Immature natural killer cell (primary cell): Measurements from ENCODE around the gene RPL19. TPM values are rescaled to one million over a fixed set of nuclear protein-coding genes. Genes with fewer than 3 reads are reported as not detected.

ENCODE experiments used
- DNase-seq, 3 donors: peaks; one replicate each; pipeline ENCODE4 v3.0.0; 2022; ENCODE audit warnings: mixed read lengths in 1 of 3
- H3K27ac Mint-ChIP-seq, 6 donors: one replicate each; pipeline ENCODE4 v1.8.0; 2020; ENCODE audit warnings: mixed read lengths in 6 of 6, mild to moderate bottlenecking in 5 of 6, inconsistent platforms in 4 of 6, moderate library complexity in 3 of 6
- H3K27me3 Mint-ChIP-seq, 3 donors: one replicate each; pipeline ENCODE4 v1.8.0; 2020 to 2021; ENCODE audit warnings: low read depth in 3 of 3, mild to moderate bottlenecking in 3 of 3, mixed read lengths in 3 of 3, moderate library complexity in 3 of 3, inconsistent platforms in 1 of 3
- H3K36me3 Mint-ChIP-seq, 3 donors: one replicate each; pipeline ENCODE4 v1.8.0; 2020; ENCODE audit warnings: mixed read lengths in 3 of 3, inconsistent platforms in 2 of 3, mild to moderate bottlenecking in 2 of 3
- H3K4me1 Mint-ChIP-seq, 2 donors: one replicate each; pipeline ENCODE4 v1.8.0; 2020; ENCODE audit warnings: inconsistent platforms in 2 of 2, mild to moderate bottlenecking in 2 of 2, mixed read lengths in 2 of 2, moderate library complexity in 1 of 2
- H3K4me3 Mint-ChIP-seq, 5 donors: one replicate each; pipeline ENCODE4 v1.8.0; 2020; ENCODE audit warnings: mild to moderate bottlenecking in 5 of 5, mixed read lengths in 5 of 5, inconsistent platforms in 3 of 5, moderate library complexity in 3 of 5
- H3K9me3 Mint-ChIP-seq, 6 donors: one replicate each; pipeline ENCODE4 v1.8.0; 2020; ENCODE audit warnings: mild to moderate bottlenecking in 6 of 6, mixed read lengths in 6 of 6, inconsistent platforms in 4 of 6, moderate library complexity in 3 of 6
- polyA plus RNA-seq, 3 donors: library from polyadenylated mRNA; unstranded; fragments of 300-500 nt; fragmentation: Illumina TruSeq; gene quantifications; one replicate each; pipeline ENCODE4 v1.2.3, GENCODE V29; 2021

Gene RPL19
- polyA plus RNA-seq, 3 donors from 2014 or later, result 1,129 to 1,798 (median 1,451) TPM

DNA sequence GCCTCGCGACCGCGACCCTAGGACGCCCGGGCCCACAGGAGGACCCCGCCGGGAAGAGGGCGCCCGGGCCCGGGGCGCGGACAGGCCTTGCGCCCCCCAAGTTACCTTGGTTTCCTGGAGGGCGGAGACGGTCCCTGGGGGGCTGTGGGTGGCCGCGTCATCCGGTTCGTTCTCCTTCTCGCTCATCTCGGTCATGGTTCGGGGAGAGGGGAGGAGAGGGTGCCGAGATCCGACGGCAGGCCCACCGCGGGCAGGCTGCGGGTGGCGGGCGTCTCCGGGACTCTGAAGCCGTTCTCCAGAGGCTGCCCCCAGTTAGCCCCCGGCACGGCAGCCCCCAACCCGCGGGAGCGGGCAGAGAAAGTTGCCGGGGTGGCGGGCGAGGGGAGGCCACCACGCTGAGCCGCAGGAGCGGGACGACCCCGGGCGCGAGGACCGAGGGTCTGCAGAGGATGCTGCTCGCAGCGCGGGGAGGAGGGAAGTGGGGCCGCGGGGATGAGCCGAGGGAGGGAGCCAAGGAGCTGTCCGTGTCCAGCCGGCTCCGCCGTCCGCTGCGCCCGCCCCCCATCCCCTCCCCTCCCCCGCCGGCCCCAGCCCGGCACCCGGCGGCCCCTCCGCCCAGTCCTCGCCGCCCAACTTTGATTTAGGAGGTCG, 25.4 kb downstream of the RPL19 start, which contains the start of gene STAC2:
Gene STAC2, minus strand, starts transcription at position 638 of the 651 bp plus-strand sequence. Its CDS starts 443 bp downstream, at position 195.
- peaks cover 13 to 21% (median 18%) of the 10 kb centered on the region in 3 donors for H3K27me3 Mint-ChIP-seq
- no peaks in the 10 kb centered on the region for H3K36me3 Mint-ChIP-seq
- H3K4me1 Mint-ChIP-seq, result peaks cover 6 to 13% of the 10 kb centered on the region in 2 donors
- H3K27ac Mint-ChIP-seq, result peak within 1 kb of the TSS in 1 of 6 donors; percentile 73
- H3K9me3 Mint-ChIP-seq, result no peaks in the 10 kb centered on the region
- H3K4me3 Mint-ChIP-seq, result peak within 1 kb of the TSS; percentile 70 to 81 (median 79)
- DNase-seq, result no peak

DNA sequence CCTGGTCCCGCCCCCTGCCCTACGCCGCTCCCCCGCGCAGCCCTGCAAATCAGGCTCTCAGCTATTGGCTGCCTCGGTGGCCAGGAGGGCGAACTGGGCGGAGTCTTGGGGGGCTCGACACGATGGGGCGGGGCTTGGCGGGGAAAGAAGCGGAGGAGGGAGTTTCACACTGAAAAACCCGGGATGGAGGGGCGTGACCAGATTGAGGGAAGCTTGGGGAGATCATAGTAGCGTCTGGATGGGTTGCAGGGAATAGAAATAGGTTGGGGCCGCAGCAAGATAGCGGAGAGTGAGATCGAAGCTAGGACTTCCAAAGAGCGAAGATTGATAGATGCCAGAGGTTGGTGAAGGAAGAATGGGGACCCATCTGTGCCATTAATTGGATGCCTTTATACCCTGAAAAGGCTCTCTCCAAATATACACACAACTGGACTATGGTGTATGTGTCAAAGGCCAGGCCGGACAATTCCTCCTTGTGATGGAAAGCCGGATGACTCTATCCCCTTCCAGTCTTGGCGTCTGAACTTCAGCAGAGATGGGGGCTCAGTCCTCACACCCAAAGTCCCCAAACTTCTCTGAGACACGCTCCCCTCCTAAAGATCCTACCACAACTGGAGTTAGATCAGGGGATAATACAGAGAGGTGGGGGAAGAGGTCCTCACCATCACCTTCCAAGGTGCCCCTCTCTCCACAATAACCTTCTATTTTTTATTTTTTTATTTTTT, 26.0 kb downstream of the RPL19 start:
- Mint-ChIP-seq H3K4me3 (peak overlapping the region; percentile 55 to 81 (median 76)), H3K9me3 (no peaks in the 10 kb centered on the region), H3K4me1 (peaks cover 6 to 13% of the 10 kb centered on the region in 2 donors), H3K36me3 (no peaks in the 10 kb centered on the region), H3K27ac (no peak overlapping the region), H3K27me3 (peaks cover 13 to 21% (median 18%) of the 10 kb centered on the region in 3 donors)
- DNase-seq, result peak; percentile 24 to 31 (median 28)

DNA sequence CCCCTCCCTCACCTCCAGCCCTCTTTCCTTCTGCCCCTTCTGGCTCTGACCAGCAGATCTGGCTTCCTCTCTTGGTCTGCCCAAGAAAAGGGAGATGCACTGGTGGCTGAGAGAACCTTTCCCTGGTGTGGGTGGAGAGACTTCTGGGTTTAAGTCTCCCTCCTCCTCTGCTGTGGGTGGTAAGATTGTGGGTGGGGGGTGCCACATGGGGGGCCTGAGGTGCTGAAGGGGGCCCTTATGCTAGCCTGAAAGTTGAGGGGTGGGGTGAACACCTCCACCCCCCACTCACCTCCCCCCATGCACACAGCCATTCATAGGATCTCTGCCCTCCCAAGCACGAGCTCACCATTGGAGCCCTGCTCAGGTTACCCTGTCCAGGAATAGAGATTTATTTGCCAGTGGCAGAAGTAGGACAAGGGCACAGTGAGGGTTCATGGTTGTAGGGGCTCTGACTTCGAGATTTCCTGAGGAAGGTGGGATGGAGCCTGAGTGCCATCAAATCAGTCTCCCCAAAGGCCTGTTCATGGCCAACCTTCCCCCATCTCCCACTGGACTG, 27.4 kb downstream of the RPL19 start:
- Mint-ChIP-seq H3K4me3 (no peak overlapping the region), H3K27ac (no peak overlapping the region), H3K9me3 (no peaks in the 10 kb centered on the region), H3K36me3 (no peaks in the 10 kb centered on the region), H3K27me3 (peaks cover 11 to 21% (median 18%) of the 10 kb centered on the region in 3 donors), H3K4me1 (peaks cover 16 to 22% of the 10 kb centered on the region in 2 donors)
- no peak for DNase-seq

DNA sequence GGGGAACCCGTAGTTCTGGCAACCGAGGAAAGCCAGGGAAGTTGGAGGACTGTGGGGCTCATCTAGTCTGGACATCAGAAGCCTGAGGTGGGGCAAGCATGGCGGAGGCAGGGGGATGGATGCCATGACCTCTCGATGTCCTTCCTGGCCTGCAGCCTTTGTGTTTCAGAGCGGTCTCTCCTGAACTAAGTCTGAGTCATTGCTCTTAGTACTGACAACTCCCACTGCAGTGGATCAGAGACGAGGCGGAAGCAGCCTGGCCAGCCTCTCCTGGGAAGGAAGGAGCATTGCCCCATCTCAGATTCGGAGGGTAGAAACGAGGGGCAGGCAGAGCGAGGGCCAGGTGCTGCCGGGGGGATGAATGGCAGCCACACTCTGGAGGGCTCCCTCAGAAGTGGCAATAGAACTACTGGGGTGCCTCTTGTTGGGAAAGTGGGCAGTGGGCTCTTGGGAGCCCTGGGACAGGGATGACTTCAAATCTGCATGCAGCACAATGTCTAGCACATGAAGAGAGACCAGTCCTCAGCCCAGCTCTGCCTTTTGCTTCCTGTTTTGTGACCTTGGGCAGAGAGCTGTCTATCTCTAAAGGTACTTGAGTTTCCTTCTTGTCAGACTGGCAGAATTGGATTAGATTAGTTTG, 29.3 kb downstream of the RPL19 start:
- Mint-ChIP-seq H3K27me3 (peaks cover 5 to 16% (median 11%) of the 10 kb centered on the region in 3 donors), H3K4me3 (no peak overlapping the region), H3K36me3 (no peaks in the 10 kb centered on the region), H3K27ac (no peak overlapping the region), H3K9me3 (no peaks in the 10 kb centered on the region), H3K4me1 (peaks cover 14 to 16% of the 10 kb centered on the region in 2 donors)
- no peak for DNase-seq

DNA sequence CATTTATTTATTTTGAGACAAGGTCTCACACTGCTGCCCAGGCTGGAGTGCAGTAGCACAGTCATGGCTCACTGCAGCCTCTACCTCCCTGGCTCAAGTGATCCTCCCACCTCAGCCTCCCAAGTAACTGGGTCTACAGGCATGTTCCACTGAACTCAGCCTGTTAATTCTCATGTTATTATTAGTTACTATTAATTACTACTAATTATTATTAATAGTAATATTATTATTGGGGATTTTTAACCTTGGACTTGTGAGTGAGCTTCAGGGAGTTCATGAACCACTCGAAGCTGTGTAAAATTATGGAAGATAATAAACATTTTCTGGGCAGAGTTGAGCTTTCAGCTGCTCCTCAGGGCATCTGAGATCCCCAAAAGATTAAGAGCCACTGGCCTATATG, 30.3 kb downstream of the RPL19 start:
- Mint-ChIP-seq H3K36me3 (no peaks in the 10 kb centered on the region), H3K4me1 (peaks cover 14 to 16% of the 10 kb centered on the region in 2 donors), H3K4me3 (no peak overlapping the region), H3K27me3 (peaks cover 5 to 16% (median 11%) of the 10 kb centered on the region in 3 donors), H3K27ac (no peak overlapping the region), H3K9me3 (no peaks in the 10 kb centered on the region)
- DNase-seq, result no peak

DNA sequence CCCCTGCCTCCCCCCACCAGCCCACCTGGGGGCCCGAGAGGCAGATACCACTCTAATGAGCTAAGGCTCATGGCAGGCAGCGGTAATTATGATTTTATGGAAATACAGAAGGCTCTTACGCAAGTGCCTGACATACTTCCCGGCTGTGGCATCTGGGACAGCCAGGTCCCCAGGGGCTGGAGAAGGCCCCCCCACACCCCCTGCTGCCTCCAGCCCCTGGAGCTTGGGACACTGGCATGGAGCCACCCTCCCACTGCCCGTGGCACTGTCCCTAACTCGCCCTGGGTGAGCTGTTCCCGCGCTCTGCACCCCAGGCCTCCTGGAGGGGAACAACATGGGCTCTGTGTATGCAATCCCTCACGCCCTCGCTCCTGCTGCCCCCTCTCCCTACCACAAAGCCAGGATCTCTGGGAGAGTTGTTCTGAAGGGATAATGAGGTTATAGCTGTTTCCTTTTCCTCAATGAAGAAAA, 31.0 kb downstream of the RPL19 start:
- Mint-ChIP-seq H3K27ac (no peak overlapping the region), H3K4me1 (peaks cover 12 to 14% of the 10 kb centered on the region in 2 donors), H3K36me3 (no peaks in the 10 kb centered on the region), H3K4me3 (no peak overlapping the region), H3K9me3 (no peaks in the 10 kb centered on the region), H3K27me3 (peaks cover 4 to 13% (median 9%) of the 10 kb centered on the region in 3 donors)
- DNase-seq, result no peak

DNA sequence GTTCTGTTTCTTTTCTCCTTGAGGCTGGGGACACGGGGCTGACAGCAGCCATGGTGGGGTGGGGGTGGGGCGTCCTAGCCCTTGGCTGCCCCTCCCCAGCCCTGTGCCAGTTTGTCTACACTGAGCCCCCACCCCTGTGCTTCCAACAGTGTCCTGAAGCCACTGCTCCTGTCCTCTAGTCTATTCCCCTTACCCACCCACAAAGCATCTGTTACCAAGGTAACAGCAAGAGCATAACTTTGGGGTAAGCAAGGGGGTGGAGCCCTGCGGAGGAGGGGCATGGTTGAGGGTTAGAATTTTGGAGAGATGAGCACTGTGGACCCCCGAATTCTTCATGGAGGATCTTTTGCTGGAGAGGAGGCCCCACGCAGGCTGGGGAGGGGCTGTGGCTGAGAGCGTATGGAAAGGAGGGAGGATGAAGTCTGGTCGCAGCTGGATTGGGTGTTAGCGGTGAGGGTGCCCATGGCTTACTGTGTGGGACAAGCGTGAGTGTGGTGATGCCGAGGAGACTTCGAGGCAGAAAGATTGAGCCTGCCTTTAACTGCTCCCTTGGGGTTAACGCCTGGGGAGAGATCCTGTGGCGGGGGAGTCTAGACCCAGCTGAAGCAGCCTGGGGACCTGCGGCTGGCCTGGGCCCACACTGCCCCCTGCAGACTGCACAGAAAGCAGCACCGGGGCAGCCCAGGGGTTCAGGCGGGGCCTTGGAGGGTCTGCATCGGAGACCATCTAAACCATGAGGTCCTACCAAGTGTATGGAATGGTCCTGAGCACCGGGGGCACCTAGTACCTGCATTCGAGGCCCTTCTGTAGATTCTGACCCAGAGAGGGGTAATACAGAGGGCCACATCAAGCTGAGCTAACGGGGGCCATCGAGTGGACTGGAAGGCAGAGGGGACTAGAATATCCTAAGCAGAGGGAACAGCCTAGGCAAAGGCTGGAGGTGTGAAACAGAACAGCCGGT, 31.8 kb downstream of the RPL19 start:
- Mint-ChIP-seq H3K4me3 (peak overlapping the region in 2 of 5 donors; percentile 8 to 44), H3K4me1 (peaks cover 10 to 11% of the 10 kb centered on the region in 2 donors), H3K9me3 (no peaks in the 10 kb centered on the region), H3K36me3 (no peaks in the 10 kb centered on the region), H3K27ac (peak overlapping the region in 5 of 6 donors; percentile 46 to 69 (median 61)), H3K27me3 (peaks cover 4 to 7% (median 6%) of the 10 kb centered on the region in 3 donors)
- DNase-seq, result peak; percentile 59 to 70 (median 64)

DNA sequence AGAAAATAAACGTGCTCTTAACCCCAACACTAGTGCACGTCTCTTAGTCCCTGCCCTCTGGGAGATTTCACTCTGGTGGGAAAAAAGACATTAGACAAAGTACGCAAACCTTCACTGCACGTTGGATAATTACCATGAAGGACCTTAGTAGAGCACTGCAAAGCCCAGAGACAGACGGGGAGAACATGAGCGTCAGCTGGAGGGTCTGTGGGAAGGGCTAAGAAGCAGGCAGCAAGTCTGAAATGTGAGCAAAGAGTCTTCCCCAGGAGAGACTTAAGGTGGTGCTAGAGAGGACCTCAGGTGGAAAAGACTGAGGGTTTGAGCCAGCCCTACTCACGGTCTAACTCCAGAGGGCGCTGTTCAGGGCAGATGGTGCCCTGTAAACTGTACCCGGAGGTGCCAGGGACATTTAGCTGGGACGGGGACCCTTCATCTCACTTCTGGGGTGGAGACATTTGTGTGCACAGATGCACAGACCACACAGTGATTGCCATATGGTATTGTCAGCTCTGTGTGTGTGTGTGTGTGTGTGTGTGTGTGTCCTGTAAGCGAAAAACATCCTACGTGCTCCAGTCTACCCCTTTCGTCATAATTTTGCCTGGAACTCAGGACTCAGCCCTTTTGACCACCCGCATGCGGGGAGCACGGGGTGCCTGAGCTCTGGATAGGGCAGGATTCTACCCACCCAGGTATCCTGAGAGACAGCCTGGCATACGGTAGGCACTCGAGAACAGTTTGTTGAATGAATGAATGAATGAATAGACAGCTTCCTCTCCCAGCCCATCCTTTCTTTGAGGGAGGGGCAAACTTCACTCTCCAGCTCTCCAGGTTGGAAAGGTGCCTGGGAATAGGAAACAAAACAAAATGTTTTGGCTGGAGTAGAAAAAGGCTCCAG, 35.7 kb downstream of the RPL19 start:
- Mint-ChIP-seq H3K4me3 (no peak overlapping the region), H3K27ac (peak overlapping the region in 1 of 6 donors; percentile 89), H3K27me3 (peaks cover 0 to 6% (median 5%) of the 10 kb centered on the region in 3 donors), H3K36me3 (no peaks in the 10 kb centered on the region), H3K9me3 (no peaks in the 10 kb centered on the region), H3K4me1 (peaks cover 28 to 31% of the 10 kb centered on the region in 2 donors)
- peak; percentile 24 to 59 (median 39) for DNase-seq

DNA sequence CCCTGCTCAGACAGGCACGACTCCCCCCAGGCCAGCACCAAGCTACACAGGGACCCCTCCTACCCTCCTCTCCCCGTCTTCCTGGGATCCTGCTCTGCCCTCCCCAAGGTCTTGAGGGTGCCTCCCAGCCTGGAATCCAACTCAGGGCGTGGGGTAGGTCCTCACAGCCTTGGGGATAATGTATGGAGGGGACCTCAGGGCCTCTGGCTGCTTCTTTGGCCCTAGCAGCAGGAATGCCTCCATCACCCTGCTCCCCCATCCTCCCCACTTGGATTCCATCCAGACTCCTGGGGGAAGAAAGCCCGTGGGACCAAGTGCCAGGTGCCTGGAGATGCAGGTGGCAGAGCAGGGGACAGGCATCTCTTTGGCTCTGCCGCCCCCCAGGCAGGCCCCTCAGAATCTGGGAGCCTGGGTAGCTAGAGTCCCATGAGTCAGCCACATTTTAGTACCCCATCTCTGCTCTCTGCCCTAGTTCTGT, 36.4 kb downstream of the RPL19 start:
- no peak for DNase-seq
- Mint-ChIP-seq H3K36me3 (no peaks in the 10 kb centered on the region), H3K4me1 (peaks cover 28 to 30% of the 10 kb centered on the region in 2 donors), H3K4me3 (no peak overlapping the region), H3K27ac (peak overlapping the region in 1 of 6 donors; percentile 89), H3K9me3 (no peaks in the 10 kb centered on the region), H3K27me3 (peaks cover 0 to 6% (median 5%) of the 10 kb centered on the region in 3 donors)

DNA sequence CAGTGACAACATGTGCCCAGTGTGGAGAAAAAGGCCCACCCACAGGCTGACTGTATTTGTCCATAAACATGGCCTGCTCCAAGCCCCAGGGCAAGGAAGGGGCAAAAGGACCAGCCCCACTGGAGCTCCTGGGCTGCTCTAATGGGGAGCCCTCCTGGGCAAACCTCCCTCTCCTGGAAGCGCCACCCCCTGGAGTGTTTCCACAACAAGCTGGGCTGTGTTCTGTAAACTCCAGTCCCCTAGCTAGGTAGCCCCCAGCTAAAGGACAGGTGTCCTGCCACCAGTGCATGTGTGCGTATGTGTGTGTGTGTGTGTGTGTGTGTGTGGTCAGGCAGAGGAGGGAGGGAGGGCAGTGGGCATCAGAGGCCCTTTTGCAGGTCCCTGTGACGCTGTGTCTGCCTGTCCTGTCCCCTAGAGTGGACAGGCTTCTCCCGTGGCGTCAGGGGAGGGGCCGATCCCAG, 36.9 kb downstream of the RPL19 start:
- Mint-ChIP-seq H3K27me3 (peaks cover 0 to 6% (median 5%) of the 10 kb centered on the region in 3 donors), H3K27ac (no peak overlapping the region), H3K4me3 (no peak overlapping the region), H3K4me1 (peaks cover 23 to 24% of the 10 kb centered on the region in 2 donors), H3K9me3 (no peaks in the 10 kb centered on the region), H3K36me3 (no peaks in the 10 kb centered on the region)
- DNase-seq, result no peak

DNA sequence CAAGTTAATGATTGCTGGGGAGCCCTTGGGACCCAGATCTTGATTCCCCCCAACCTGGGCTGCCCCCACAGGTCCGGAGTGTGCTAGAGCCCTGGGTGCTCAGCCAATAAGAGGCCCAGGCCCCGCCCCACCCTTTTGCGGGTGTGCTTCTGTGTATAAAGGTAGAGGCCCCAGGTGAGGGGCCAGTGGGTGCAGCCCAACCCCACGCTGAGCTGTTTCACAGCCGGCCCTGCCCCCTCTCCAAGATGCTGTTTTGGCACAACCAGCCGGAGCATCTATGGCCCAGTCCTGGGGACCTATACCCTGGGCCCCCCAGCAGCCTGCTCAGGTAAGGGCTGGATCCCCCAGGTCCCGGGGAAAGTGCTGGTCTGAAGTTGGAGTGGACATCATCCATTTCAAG, 37.5 kb downstream of the RPL19 start:
- Mint-ChIP-seq H3K27me3 (peaks cover 0 to 7% (median 6%) of the 10 kb centered on the region in 3 donors), H3K36me3 (no peaks in the 10 kb centered on the region), H3K4me1 (peaks cover 19 to 21% of the 10 kb centered on the region in 2 donors), H3K9me3 (no peaks in the 10 kb centered on the region), H3K4me3 (no peak overlapping the region), H3K27ac (peak overlapping the region in 2 of 6 donors; percentile 96 to 97)
- DNase-seq, result no peak
